Erythroblast (primary cell): Measurements from ENCODE around the gene LCN2.

ENCODE experiments used
- GATA1 ChIP-seq: IDR thresholded peaks from 2 replicates; pipeline ENCODE4 v1.6.1; 2011; ENCODE audit warnings: low read depth, mild to moderate bottlenecking, control low read depth, low read length, moderate library complexity
- POLR2A ChIP-seq: IDR thresholded peaks from 2 replicates; pipeline ENCODE4 v1.6.1; 2011; ENCODE audit warnings: mild to moderate bottlenecking, low read length

GRCh38 chr9:128163027-128163515 is 13.8 kb downstream of the LCN2 start:
- TF ChIP-seq POLR2A (no peak), GATA1 (no peak)
